GM19395 (cell line): ENCODE measurements around the gene ENDOD1.

ENCODE experiments used
- ATAC-seq: cut with Tn5 transposase; IDR thresholded peaks from one replicate; pipeline ENCODE4 v1.9.1; 2021; ENCODE audit warnings: mild to moderate bottlenecking, moderate library complexity; ENCODE audit not compliant: unreplicated experiment

The ENDOD1 gene

GRCh38 chr11:95074792-95075563 is 14.7 kb upstream of the ENDOD1 start:
- no peak for ATAC-seq

GRCh38 chr11:95076416-95076815 is 13.2 kb upstream of the ENDOD1 start:
- ATAC-seq: peak; percentile 78

GRCh38 chr11:95076981-95077380 is 12.7 kb upstream of the ENDOD1 start:
- peak; percentile 6 for ATAC-seq

- no peak for ATAC-seq
Observed at GRCh38 chr11:95078526-95078925, 11.1 kb upstream of the ENDOD1 start.

- ATAC-seq: no peak
Observed at GRCh38 chr11:95081010-95081409, 8.6 kb upstream of the ENDOD1 start.

GRCh38 chr11:95081412-95081811 is 8.2 kb upstream of the ENDOD1 start:
- no peak for ATAC-seq

- ATAC-seq: no peak
Observed at GRCh38 chr11:95082576-95083001, 7.1 kb upstream of the ENDOD1 start.

GRCh38 chr11:95084509-95084908 is 5.1 kb upstream of the ENDOD1 start:
- peak; percentile 27 for ATAC-seq

GRCh38 chr11:95085117-95085816 is 4.4 kb upstream of the ENDOD1 start:
- ATAC-seq: no peak

- no peak for ATAC-seq
Observed at GRCh38 chr11:95086151-95086550, 3.5 kb upstream of the ENDOD1 start.

- ATAC-seq: no peak
Observed at GRCh38 chr11:95086836-95087570, 2.6 kb upstream of the ENDOD1 start.

GRCh38 chr11:95088946-95089619 is 563 bp upstream of the ENDOD1 start:
- peak; percentile 63 for ATAC-seq

GRCh38 chr11:95091663-95092180 is 2.1 kb downstream of the ENDOD1 start:
- no peak for ATAC-seq

- no peak for ATAC-seq
Observed at GRCh38 chr11:95092549-95093324, 3.1 kb downstream of the ENDOD1 start.

- ATAC-seq: no peak
Observed at GRCh38 chr11:95093548-95093947, 3.9 kb downstream of the ENDOD1 start.

GRCh38 chr11:95095858-95096587 is 6.4 kb downstream of the ENDOD1 start:
- ATAC-seq: peak; percentile 89

- ATAC-seq: no peak
Observed at GRCh38 chr11:95097209-95097608, 7.6 kb downstream of the ENDOD1 start.

- ATAC-seq: no peak
Observed at GRCh38 chr11:95098826-95099225, 9.2 kb downstream of the ENDOD1 start.

- no peak for ATAC-seq
Observed at GRCh38 chr11:95100191-95100648, 10.6 kb downstream of the ENDOD1 start.
